HCT116 (cell line): ENCODE results near the gene SCP2. TPM values are rescaled to one million over a fixed set of nuclear protein-coding genes. Genes with fewer than 3 reads are reported as not detected.

Experiments used
- ATAC-seq: fragments of 200-7000 bp; cut with Tn5 transposase; 2 replicates; pipeline ENCODE4 v1.9.1; 2020; ENCODE audit warnings: mild to moderate bottlenecking, moderate library complexity
- BruUV-seq: library from RNA; stranded (reverse); fragments of 400-500 nt; replicated peaks from 2 replicates; lab custom pipeline; 2021; lab: Mats Ljungman, UMichigan
- CTCF ChIA-PET: fragments of 300-600 bp; sonication (Branson Sonifier 250); formaldehyde crosslinking; loops from one replicate; lab custom pipeline; 2021; ENCODE audit warnings: antibody characterized with exemption; lab: Charles Lee
- POLR2A ChIA-PET: fragments of 300-600, 350-600 bp; sonication (Branson Sonifier 250); formaldehyde crosslinking; loops from one replicate; lab custom pipeline; 2021; ENCODE audit warnings: antibody characterized with exemption; lab: Charles Lee
- RAD21 ChIA-PET, 2 experiments: fragments of 300-600 bp; sonication (Branson Sonifier 250); formaldehyde crosslinking; loops; one replicate each; lab custom pipeline; 2023; ENCODE audit warnings: low total read pairs in 2 of 2; ENCODE audit not compliant: uncharacterized antibody in 2 of 2, unreplicated experiment in 2 of 2, low non-redundant PET in 1 of 2; lab: Charles Lee
- DNase-seq: peaks from one replicate; pipeline ENCODE4 v3.0.0-alpha.2; 2010; ENCODE audit warnings: low read depth, low spot score
- H2AFZ ChIP-seq: fragments of 200-600 bp; shearing (Covaris generic), sonication (generic); 2 replicates; pipeline ENCODE4 v1.6.1; 2017; ENCODE audit warnings: low read depth, mixed run types, mixed read lengths, antibody characterized with exemption, low read length; ENCODE audit not compliant: poor library complexity, severe bottlenecking
- H3K27ac ChIP-seq: 2 replicates; pipeline ENCODE4 v1.5.1; 2012; ENCODE audit warnings: low read depth, low read length
- H3K27me3 ChIP-seq: fragments of 200-600 bp; sonication (generic); 2 replicates; pipeline ENCODE4 v1.6.1; 2016; ENCODE audit warnings: mixed run types, low read length, mixed read lengths; ENCODE audit not compliant: insufficient read depth
- H3K36me3 ChIP-seq, 2 experiments: fragments of 200-500 bp in 1 of 2; fragments of 200-600 bp in 1 of 2; sonication (Bioruptor generic) in 1 of 2; sonication (generic) in 1 of 2; 2 replicates each; pipeline versions ENCODE4 v1.5.1 to v1.6.1; 2014 to 2016; ENCODE audit warnings: low read length in 2 of 2, inconsistent platforms in 1 of 2, mixed read lengths in 1 of 2, mixed run types in 1 of 2; ENCODE audit not compliant: insufficient read depth in 2 of 2, control insufficient read depth in 1 of 2
- H3K4me1 ChIP-seq, 2 experiments: fragments of 200-600 bp in 1 of 2; sonication (generic) in 1 of 2; 2 replicates each; pipeline versions ENCODE4 v1.5.1 to v1.6.1; 2012 to 2017; ENCODE audit warnings: low read length in 2 of 2, inconsistent platforms in 1 of 2, mild to moderate bottlenecking in 1 of 2, mixed read lengths in 1 of 2, mixed run types in 1 of 2, moderate library complexity in 1 of 2; ENCODE audit not compliant: insufficient read depth in 2 of 2, control insufficient read depth in 1 of 2
- H3K4me2 ChIP-seq: fragments of 200-600 bp; sonication (generic); 2 replicates; pipeline ENCODE4 v1.6.1; 2017; ENCODE audit warnings: mixed run types, low read length, mixed read lengths
- H3K4me3 ChIP-seq, 2 experiments: fragments of 200-600 bp in 1 of 2; sonication (generic) in 1 of 2; replicated peaks in 1 of 2; 2 replicates each; pipeline ENCODE4 v1.5.1; 2011 to 2016; ENCODE audit warnings: low read length in 2 of 2, control low read depth in 1 of 2, low read depth in 1 of 2, mild to moderate bottlenecking in 1 of 2, mixed read lengths in 1 of 2, mixed run types in 1 of 2
- H3K79me2 ChIP-seq: fragments of 200-600 bp; sonication (generic); 2 replicates; pipeline ENCODE4 v1.6.1; 2017; ENCODE audit warnings: mild to moderate bottlenecking, mixed run types, low read length, moderate library complexity, mixed read lengths; ENCODE audit not compliant: insufficient read depth
- H3K9ac ChIP-seq: fragments of 200-600 bp; sonication (generic); 2 replicates; pipeline ENCODE4 v1.6.1; 2016; ENCODE audit warnings: low read length, mixed read lengths
- H3K9me2 ChIP-seq: fragments of 200-600 bp; sonication (generic), shearing (Covaris generic); 2 replicates; pipeline ENCODE4 v1.6.1; 2017; ENCODE audit warnings: mixed run types, mild to moderate bottlenecking, moderate library complexity; ENCODE audit not compliant: insufficient read depth
- H3K9me3 ChIP-seq, 2 experiments: fragments of 200-500 bp in 1 of 2; fragments of 200-600 bp in 1 of 2; sonication (Bioruptor generic) in 1 of 2; sonication (generic) in 1 of 2; 2 replicates each; pipeline ENCODE4 v1.6.1; 2014 to 2017; ENCODE audit warnings: low read length in 2 of 2, mixed read lengths in 2 of 2, inconsistent platforms in 1 of 2, low read depth in 1 of 2, mild to moderate bottlenecking in 1 of 2, mixed run types in 1 of 2, moderate library complexity in 1 of 2; ENCODE audit not compliant: control insufficient read depth in 1 of 2, insufficient read depth in 1 of 2
- H4K20me1 ChIP-seq: fragments of 200-600 bp; sonication (generic), shearing (Covaris generic); 2 replicates; pipeline ENCODE4 v1.6.1; 2017; ENCODE audit warnings: mixed run types, mild to moderate bottlenecking, moderate library complexity; ENCODE audit not compliant: insufficient read depth
- CEBPB ChIP-seq: IDR thresholded peaks from 2 replicates; pipeline ENCODE4 v1.6.1; 2012; ENCODE audit warnings: low read depth
- EGR1 ChIP-seq: IDR thresholded peaks from 2 replicates; pipeline ENCODE4 v1.6.1; 2012; ENCODE audit warnings: low read depth
- EZH2 ChIP-seq: fragments of 200-600 bp; sonication (generic); IDR thresholded peaks from 2 replicates; pipeline ENCODE4 v1.6.1; 2017; ENCODE audit warnings: antibody characterized with exemption, mixed run types
- FOSL1 ChIP-seq: IDR thresholded peaks from 2 replicates; pipeline ENCODE4 v1.6.1; 2012; ENCODE audit warnings: low read depth
- JUND ChIP-seq: IDR thresholded peaks from 2 replicates; pipeline ENCODE4 v1.6.1; 2012
- POLR2A ChIP-seq: IDR thresholded peaks from 2 replicates; pipeline ENCODE4 v1.7.0; 2011; ENCODE audit warnings: borderline replicate concordance; ENCODE audit not compliant: insufficient read depth, insufficient read length; ENCODE audit errors: extremely low read depth
- POLR2AphosphoS5 ChIP-seq: IDR thresholded peaks from 2 replicates; pipeline ENCODE4 v1.6.1; 2011; ENCODE audit warnings: mild to moderate bottlenecking, low read depth, low read length, moderate library complexity
- SRF ChIP-seq: IDR thresholded peaks from 2 replicates; pipeline ENCODE4 v1.6.1; 2012; ENCODE audit warnings: low read depth
- TCF7L2 ChIP-seq: IDR thresholded peaks from 2 replicates; pipeline ENCODE4 v1.7.0; 2011; ENCODE audit warnings: borderline replicate concordance, inconsistent platforms; ENCODE audit not compliant: insufficient read depth, insufficient read length; ENCODE audit errors: extremely low read depth
- ZNF274 ChIP-seq: fragments of 200-500 bp; sonication (Bioruptor generic); IDR thresholded peaks from 2 replicates; pipeline ENCODE4 v1.6.1; 2014; ENCODE audit warnings: mild to moderate bottlenecking, low read depth, low read length, inconsistent platforms
- intact Hi-C: fragments of 100-400 bp; cut with micrococcal nuclease; formaldehyde crosslinking; loops from 2 replicates; pipeline ENCODE4 v1.10.0; 2022
- total RNA-seq: library from RNA; stranded (reverse); gene quantifications from one replicate; pipeline ENCODE4 v1.2.1, GENCODE V29; 2021; ENCODE audit not compliant: unreplicated experiment
- TF ChIP-seq, protein P1 (sequence below): IDR thresholded peaks from 2 replicates; pipeline ENCODE4 v1.6.1; 2011; ENCODE audit warnings: mild to moderate bottlenecking, low read length, moderate library complexity; ENCODE audit not compliant: insufficient replicate concordance; ENCODE audit errors: extremely low read depth
- TF ChIP-seq, protein P2 (sequence below): IDR thresholded peaks from 2 replicates; pipeline ENCODE4 v1.6.1; 2012

The SCP2 gene
- total RNA-seq, 1 experiment from 2014 or later = 62.0 TPM

DNA sequence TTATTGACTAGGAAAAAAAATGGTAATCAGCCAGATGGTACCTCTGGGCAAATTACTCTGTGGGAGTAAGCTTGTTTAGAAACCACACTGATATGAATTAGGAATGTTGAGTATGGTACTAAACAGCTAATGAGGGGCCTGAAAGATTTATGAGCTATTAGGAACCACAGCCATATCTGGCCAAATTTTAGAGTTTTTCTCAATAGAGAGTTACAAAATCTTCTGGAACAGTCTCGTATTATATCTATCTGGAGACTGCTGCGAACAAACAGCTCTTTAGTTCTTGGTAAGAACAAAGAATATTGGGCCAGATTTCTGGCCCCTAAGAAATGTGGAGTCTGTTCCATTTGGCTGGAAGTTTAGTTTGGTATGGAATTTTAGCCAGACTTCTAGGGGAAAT, 130.1 kb downstream of the SCP2 start:
- intact Hi-C loops = no loop called here
- H3K9ac ChIP-seq = no peak overlapping the region
- BruUV-seq = no TSS peak
- no peaks in the 10 kb centered on the region for H4K20me1 ChIP-seq
- H3K4me2 ChIP-seq = no peak overlapping the region
- H3K4me3 ChIP-seq = no peak overlapping the region
- TF ChIP-seq ZNF274 = no peak
- TF ChIP-seq CEBPB = no peak
- TF ChIP-seq SRF = no peak
- TF ChIP-seq, protein P1, sequence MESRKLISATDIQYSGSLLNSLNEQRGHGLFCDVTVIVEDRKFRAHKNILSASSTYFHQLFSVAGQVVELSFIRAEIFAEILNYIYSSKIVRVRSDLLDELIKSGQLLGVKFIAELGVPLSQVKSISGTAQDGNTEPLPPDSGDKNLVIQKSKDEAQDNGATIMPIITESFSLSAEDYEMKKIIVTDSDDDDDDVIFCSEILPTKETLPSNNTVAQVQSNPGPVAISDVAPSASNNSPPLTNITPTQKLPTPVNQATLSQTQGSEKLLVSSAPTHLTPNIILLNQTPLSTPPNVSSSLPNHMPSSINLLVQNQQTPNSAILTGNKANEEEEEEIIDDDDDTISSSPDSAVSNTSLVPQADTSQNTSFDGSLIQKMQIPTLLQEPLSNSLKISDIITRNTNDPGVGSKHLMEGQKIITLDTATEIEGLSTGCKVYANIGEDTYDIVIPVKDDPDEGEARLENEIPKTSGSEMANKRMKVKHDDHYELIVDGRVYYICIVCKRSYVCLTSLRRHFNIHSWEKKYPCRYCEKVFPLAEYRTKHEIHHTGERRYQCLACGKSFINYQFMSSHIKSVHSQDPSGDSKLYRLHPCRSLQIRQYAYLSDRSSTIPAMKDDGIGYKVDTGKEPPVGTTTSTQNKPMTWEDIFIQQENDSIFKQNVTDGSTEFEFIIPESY = no peak
- TF ChIP-seq TCF7L2 = no peak
- TF ChIP-seq, protein P2, sequence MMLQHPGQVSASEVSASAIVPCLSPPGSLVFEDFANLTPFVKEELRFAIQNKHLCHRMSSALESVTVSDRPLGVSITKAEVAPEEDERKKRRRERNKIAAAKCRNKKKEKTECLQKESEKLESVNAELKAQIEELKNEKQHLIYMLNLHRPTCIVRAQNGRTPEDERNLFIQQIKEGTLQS = no peak
- no peak for TF ChIP-seq FOSL1
- TF ChIP-seq POLR2A = no peak
- DNase-seq = no peak
- no peak overlapping the region for H3K27ac ChIP-seq
- no peaks in the 10 kb centered on the region for H3K9me3 ChIP-seq
- H3K4me1 ChIP-seq = no peaks in the 10 kb centered on the region
- no peaks in the 10 kb centered on the region for H3K79me2 ChIP-seq
- no peaks in the 10 kb centered on the region for H3K27me3 ChIP-seq
- no peak overlapping the region for H2AFZ ChIP-seq
- ChIA-PET CTCF (no interaction called here), RAD21 (no interaction called here), POLR2A (no interaction called here)
- no peaks in the 10 kb centered on the region for H3K36me3 ChIP-seq
- no peak for ATAC-seq
- no peaks in the 10 kb centered on the region for H3K9me2 ChIP-seq

DNA sequence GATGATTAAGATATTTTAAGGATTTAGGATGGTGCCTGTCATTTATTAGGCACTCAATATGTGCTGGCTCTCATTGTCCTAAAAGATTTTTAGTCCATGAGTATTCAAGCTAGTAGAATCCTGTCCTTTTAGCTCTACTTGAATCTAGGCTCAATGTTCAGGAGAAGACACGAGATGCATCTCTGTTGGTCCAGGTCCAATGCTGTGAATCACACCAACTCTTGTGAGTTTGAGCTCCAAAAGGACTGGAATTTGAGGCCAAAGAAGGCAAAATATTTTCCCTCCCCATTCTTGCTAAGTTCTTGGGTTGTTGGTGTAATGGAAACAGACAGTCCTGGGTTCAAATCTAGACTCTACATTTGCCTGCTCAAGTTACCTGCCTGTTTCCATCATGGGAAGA, 133.5 kb downstream of the SCP2 start:
- DNase-seq (no peak), ATAC-seq (no peak)
- POLR2A ChIA-PET = no interaction called here
- TF ChIP-seq ZNF274 = no peak
- TF ChIP-seq POLR2A = no peak
- no peak for TF ChIP-seq JUND
- no peak for TF ChIP-seq EGR1
- no peak for TF ChIP-seq TCF7L2
- no peak for TF ChIP-seq SRF
- no peak for TF ChIP-seq POLR2AphosphoS5
- no peak for TF ChIP-seq EZH2
- Histone ChIP-seq H3K27me3 (no peaks in the 10 kb centered on the region), H3K27ac (no peak overlapping the region), H3K9me3 (no peaks in the 10 kb centered on the region), H3K4me1 (no peaks in the 10 kb centered on the region), H3K4me3 (no peak overlapping the region), H3K9me2 (no peaks in the 10 kb centered on the region), H3K79me2 (no peaks in the 10 kb centered on the region), H4K20me1 (no peaks in the 10 kb centered on the region), H3K4me2 (no peak overlapping the region), H2AFZ (no peak overlapping the region), H3K9ac (no peak overlapping the region), H3K36me3 (no peaks in the 10 kb centered on the region)
- BruUV-seq = no TSS peak
- RAD21 ChIA-PET = no interaction called here
- intact Hi-C loops = no loop called here
- CTCF ChIA-PET = no interaction called here
